Activated CD4-positive, alpha-beta T cell treated with anti-CD3 and anti-CD28 coated beads, Interleukin-2, Interleukin-6, amounts not matched to agents 100 ng/mL and 50 ng/mL, durations not matched to agents 16 hours and 8 hours (primary cell): ENCODE measurements around the gene WNK1.
"Not testable (repeated sequence)": the region's sequence is repeated elsewhere in the genome, so short reads cannot be mapped to it uniquely, and the experiment has no call there.

Source experiments
- DNase-seq: peaks from one replicate; pipeline ENCODE4 v3.0.0-alpha.2; 2020

WNK1 gene

GRCh38 chr12:818733-819132, 66.4 kb downstream of the WNK1 start:
- DNase-seq: no peak

- no peak for DNase-seq
These were observed 68.0 kb downstream of the WNK1 start for GRCh38 chr12:820336-820735.

GRCh38 chr12:823028-823698, 70.8 kb downstream of the WNK1 start:
- DNase-seq: no peak

GRCh38 chr12:826331-826730, 74.0 kb downstream of the WNK1 start:
- no peak for DNase-seq

GRCh38 chr12:828726-829395, 76.5 kb downstream of the WNK1 start:
- no peak for DNase-seq

GRCh38 chr12:830111-830867, 77.9 kb downstream of the WNK1 start:
- DNase-seq: no peak

- no peak for DNase-seq
These were observed 83.6 kb downstream of the WNK1 start for GRCh38 chr12:835754-836518.

GRCh38 chr12:836952-837351, 84.6 kb downstream of the WNK1 start:
- DNase-seq: no peak

GRCh38 chr12:837548-837947, 85.2 kb downstream of the WNK1 start:
- no peak for DNase-seq

GRCh38 chr12:843609-844008, 91.2 kb downstream of the WNK1 start:
- DNase-seq: no peak

- DNase-seq: no peak
These were observed 94.0 kb downstream of the WNK1 start for GRCh38 chr12:846421-846820.

- DNase-seq: peak; percentile 15
These were observed 95.9 kb downstream of the WNK1 start for GRCh38 chr12:848173-848865.

GRCh38 chr12:848882-849527, 96.6 kb downstream of the WNK1 start:
- DNase-seq: no peak

GRCh38 chr12:849733-850437, 97.5 kb downstream of the WNK1 start:
- DNase-seq: not testable (repeated sequence)

GRCh38 chr12:851343-851742, 99.0 kb downstream of the WNK1 start:
- no peak for DNase-seq

GRCh38 chr12:851913-852312, 99.5 kb downstream of the WNK1 start:
- DNase-seq: no peak

- DNase-seq: no peak
These were observed 100.5 kb downstream of the WNK1 start for GRCh38 chr12:852864-853263.

GRCh38 chr12:857611-858010, 105.2 kb downstream of the WNK1 start:
- DNase-seq: no peak

- no peak for DNase-seq
These were observed 110.0 kb downstream of the WNK1 start for GRCh38 chr12:862303-862911.

GRCh38 chr12:863285-863684, 110.9 kb downstream of the WNK1 start:
- DNase-seq: no peak

GRCh38 chr12:865614-866013, 113.2 kb downstream of the WNK1 start:
- DNase-seq: no peak
